ENCODE measurements around the gene HYDIN. TPM values are rescaled to one million over a fixed set of nuclear protein-coding genes. Genes with fewer than 3 reads are reported as not detected.

Gene HYDIN
- total RNA-seq, 2 donors from 2014 or later: 1.5 to 12.5 TPM

GRCh38 chr16:70777496-70777895 is 453.0 kb downstream of the HYDIN start:
- H3K27me3 ChIP-seq (replicated peaks; ENCODE audit: insufficient read depth): no peaks in the 10 kb centered on the region
- H3K27ac ChIP-seq: peak overlapping the region; percentile 9 to 67
- TF ChIP-seq CTCF (IDR thresholded peaks at IDR 0.05) (no peak), POLR2AphosphoS5 (IDR thresholded peaks at IDR 0.05) (no peak), POLR2A (IDR thresholded peaks at IDR 0.05) (no peak)
- no peak overlapping the region for H3K4me3 ChIP-seq
- H3K9me3 ChIP-seq: no peaks in the 10 kb centered on the region
- H3K36me3 ChIP-seq: peaks cover 0 to 17% of the 10 kb centered on the region in 2 donors
- peak; percentile 46 for DNase-seq (ENCODE audit: low spot score)
- 35% methylated on average over 9 of the region's 9 CpGs for WGBS
- peaks cover 7% of the 10 kb centered on the region for H3K4me1 ChIP-seq (replicated peaks)
- intact Hi-C loops (cut with DNase I): no loop called here

- peaks cover 0 to 3% of the 10 kb centered on the region in 2 donors for H3K36me3 ChIP-seq
- WGBS: 94% methylated on average over 4 of the region's 4 CpGs
Observed at GRCh38 chr16:70775399-70775798, 455.1 kb downstream of the HYDIN start.

GRCh38 chr16:70774261-70774660 is 456.3 kb downstream of the HYDIN start:
- 95% methylated on average over 13 of the region's 13 CpGs for WGBS
- no peak overlapping the region for H3K27ac ChIP-seq
- H3K4me1 ChIP-seq (replicated peaks): peaks cover 7% of the 10 kb centered on the region
- H3K4me3 ChIP-seq: no peak overlapping the region
- TF ChIP-seq POLR2A (IDR thresholded peaks at IDR 0.05) (no peak), CTCF (IDR thresholded peaks at IDR 0.05) (no peak)
- intact Hi-C loops (cut with DNase I): no loop called here
- no peak for DNase-seq (ENCODE audit: low spot score)
- no peaks in the 10 kb centered on the region for H3K9me3 ChIP-seq
- H3K27me3 ChIP-seq (replicated peaks; ENCODE audit: insufficient read depth): no peaks in the 10 kb centered on the region
- no peaks in the 10 kb centered on the region for H3K36me3 ChIP-seq

More at GRCh38 chr16:70775399-70775798, 455.1 kb downstream of the HYDIN start:
- intact Hi-C loops (cut with DNase I): no loop called here
- Histone ChIP-seq H3K9me3 (no peaks in the 10 kb centered on the region), H3K4me3 (no peak overlapping the region), H3K4me1 (replicated peaks) (peaks cover 7% of the 10 kb centered on the region), H3K27ac (no peak overlapping the region), H3K27me3 (replicated peaks; ENCODE audit: insufficient read depth) (no peaks in the 10 kb centered on the region)
- no peak for DNase-seq (ENCODE audit: low spot score)
- TF ChIP-seq CTCF (IDR thresholded peaks at IDR 0.05): no peak

- H3K4me1 ChIP-seq (replicated peaks): peaks cover 3% of the 10 kb centered on the region
- no peaks in the 10 kb centered on the region for H3K27me3 ChIP-seq (replicated peaks; ENCODE audit: insufficient read depth)
- H3K27ac ChIP-seq: no peak overlapping the region
- 84% methylated on average over 1 of the region's 1 CpG for WGBS
- H3K4me3 ChIP-seq: no peak overlapping the region
- no peak for DNase-seq (ENCODE audit: low spot score)
- no peaks in the 10 kb centered on the region for H3K36me3 ChIP-seq
- no peaks in the 10 kb centered on the region for H3K9me3 ChIP-seq
- TF ChIP-seq POLR2A (IDR thresholded peaks at IDR 0.05): no peak
- TF ChIP-seq POLR2AphosphoS5 (IDR thresholded peaks at IDR 0.05): no peak
- no peak for TF ChIP-seq CTCF (IDR thresholded peaks at IDR 0.05)
- intact Hi-C loops (cut with DNase I): no loop called here
Observed at GRCh38 chr16:70772493-70772892, 458.0 kb downstream of the HYDIN start.

- no peaks in the 10 kb centered on the region for H3K9me3 ChIP-seq
- WGBS: 26% methylated on average over 15 of the region's 15 CpGs
Observed at GRCh38 chr16:70770626-70771552, 459.6 kb downstream of the HYDIN start.

More at GRCh38 chr16:70770626-70771552, 459.6 kb downstream of the HYDIN start:
- H3K27ac ChIP-seq: no peak overlapping the region
- H3K4me3 ChIP-seq: no peak overlapping the region
- no peaks in the 10 kb centered on the region for H3K27me3 ChIP-seq (replicated peaks; ENCODE audit: insufficient read depth)
- peak; percentile 86 to 96 (median 94) for TF ChIP-seq CTCF (IDR thresholded peaks at IDR 0.05)
- TF ChIP-seq POLR2A (IDR thresholded peaks at IDR 0.05): no peak
- H3K36me3 ChIP-seq: no peaks in the 10 kb centered on the region
- H3K4me1 ChIP-seq (replicated peaks): no peaks in the 10 kb centered on the region
- intact Hi-C loops (cut with DNase I): loop anchor here (2.0 kb wide), 1 partner anchor 90 kb away; no protein-coding TSS in a partner anchor
- peak; percentile 55 for DNase-seq (ENCODE audit: low spot score)
